Measurements from ENCODE around the gene TMIE.

Gene TMIE

DNA sequence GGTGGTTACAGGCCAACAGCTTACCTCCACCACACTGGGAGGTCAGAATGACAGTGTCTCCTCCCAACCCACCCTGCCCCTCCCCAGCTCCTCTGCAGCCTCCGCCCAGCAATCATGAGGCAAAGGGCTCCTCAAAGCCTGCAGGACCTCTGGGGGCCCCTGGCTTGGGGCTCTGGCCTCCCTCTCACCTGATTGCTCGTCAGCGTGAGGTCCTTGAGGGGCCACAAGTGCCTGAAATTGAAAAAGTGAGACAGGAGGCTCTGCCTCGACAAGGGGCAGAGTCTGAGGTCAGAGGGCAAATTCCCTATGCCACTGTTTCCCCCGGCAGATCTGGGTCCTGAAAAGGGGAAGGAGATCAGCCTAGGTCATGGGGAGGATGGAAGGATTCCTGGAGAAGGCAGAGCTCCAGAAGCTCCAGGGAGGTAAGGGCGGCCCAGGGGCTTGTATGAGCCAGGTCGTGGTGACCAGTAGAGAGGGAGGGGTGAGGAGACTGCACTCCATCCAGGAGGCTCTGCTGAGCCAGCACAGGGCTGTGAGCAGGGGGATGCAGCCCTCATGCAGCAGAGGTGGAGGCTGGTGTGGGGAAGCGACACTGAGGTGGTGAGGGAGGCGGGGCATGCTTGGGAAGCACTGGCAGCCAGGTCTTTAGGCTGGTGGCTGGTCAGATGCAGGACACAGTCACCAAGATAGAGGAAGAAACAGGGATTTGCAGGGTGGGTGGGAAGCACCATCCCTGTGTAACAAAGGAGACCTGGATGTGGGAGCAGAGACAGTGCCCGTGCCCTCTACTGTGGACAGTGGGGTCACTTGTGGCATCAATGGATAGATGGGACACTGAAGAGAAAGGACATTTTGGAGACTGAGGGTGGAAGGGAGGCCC lies 27.8 kb upstream of the TMIE start:
- H3K4me3 ChIP-seq (ENCODE audit: control insufficient read depth, low read depth, low read length): no peak overlapping the region
- TF ChIP-seq CTCF (conservative IDR thresholded peaks at IDR 0.05; ENCODE audit: control insufficient read depth, insufficient read depth, low read depth, low read length): no peak
- no peak for DNase-seq (ENCODE audit: low read depth)

GRCh38 chr3:46674031-46674845 lies 27.0 kb upstream of the TMIE start:
- no peak overlapping the region for H3K4me3 ChIP-seq (ENCODE audit: control insufficient read depth, low read depth, low read length)
- peak; percentile 21 for TF ChIP-seq CTCF (conservative IDR thresholded peaks at IDR 0.05; ENCODE audit: control insufficient read depth, insufficient read depth, low read depth, low read length)
- DNase-seq (ENCODE audit: low read depth): no peak

GRCh38 chr3:46675426-46675825 lies 25.8 kb upstream of the TMIE start:
- DNase-seq (ENCODE audit: low read depth): no peak
- TF ChIP-seq CTCF (conservative IDR thresholded peaks at IDR 0.05; ENCODE audit: control insufficient read depth, insufficient read depth, low read depth, low read length): no peak
- H3K4me3 ChIP-seq (ENCODE audit: control insufficient read depth, low read depth, low read length): no peak overlapping the region

DNA sequence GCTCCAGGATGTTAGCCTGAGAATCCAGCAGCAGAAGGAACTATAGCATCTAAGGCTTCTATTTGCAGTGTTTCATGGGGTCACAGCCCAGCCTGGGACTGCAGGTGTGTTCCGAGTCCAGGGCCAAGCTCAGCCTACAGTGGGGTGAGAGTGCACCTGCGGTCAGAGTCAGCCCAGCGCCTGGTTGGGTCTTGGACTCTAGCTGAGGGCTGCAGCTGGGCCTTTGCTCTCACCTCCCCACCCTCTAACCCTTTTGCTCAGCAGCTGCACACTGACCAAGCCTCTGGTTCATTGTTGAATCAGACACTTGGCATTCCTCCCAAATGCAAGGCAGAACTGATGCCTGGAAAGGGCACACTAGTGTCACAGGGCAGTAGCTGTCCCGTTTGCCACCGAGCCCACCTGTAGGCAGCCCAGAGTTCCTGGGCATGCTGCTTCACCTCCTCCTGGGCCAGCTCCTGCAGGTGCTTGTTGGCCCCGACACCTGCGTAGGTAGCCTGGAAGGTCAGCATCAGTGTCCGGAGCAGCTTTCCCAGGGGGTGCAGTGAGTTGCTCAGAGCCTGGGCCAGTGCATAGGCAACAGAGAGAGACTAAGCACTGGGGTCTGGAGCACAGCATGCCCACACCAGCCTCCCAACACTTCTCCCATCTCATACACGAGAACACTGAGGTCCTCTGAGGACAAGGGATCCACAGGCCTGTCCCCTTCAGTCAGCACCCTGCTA lies 25.2 kb upstream of the TMIE start:
- TF ChIP-seq CTCF (conservative IDR thresholded peaks at IDR 0.05; ENCODE audit: control insufficient read depth, insufficient read depth, low read depth, low read length): no peak
- DNase-seq (ENCODE audit: low read depth): peak; percentile 64
- H3K4me3 ChIP-seq (ENCODE audit: control insufficient read depth, low read depth, low read length): no peak overlapping the region

- no peak for DNase-seq (ENCODE audit: low read depth)
- TF ChIP-seq CTCF (conservative IDR thresholded peaks at IDR 0.05; ENCODE audit: control insufficient read depth, insufficient read depth, low read depth, low read length): no peak
- H3K4me3 ChIP-seq (ENCODE audit: control insufficient read depth, low read depth, low read length): no peak overlapping the region
These were observed 24.4 kb upstream of the TMIE start for GRCh38 chr3:46676601-46677410.

DNA sequence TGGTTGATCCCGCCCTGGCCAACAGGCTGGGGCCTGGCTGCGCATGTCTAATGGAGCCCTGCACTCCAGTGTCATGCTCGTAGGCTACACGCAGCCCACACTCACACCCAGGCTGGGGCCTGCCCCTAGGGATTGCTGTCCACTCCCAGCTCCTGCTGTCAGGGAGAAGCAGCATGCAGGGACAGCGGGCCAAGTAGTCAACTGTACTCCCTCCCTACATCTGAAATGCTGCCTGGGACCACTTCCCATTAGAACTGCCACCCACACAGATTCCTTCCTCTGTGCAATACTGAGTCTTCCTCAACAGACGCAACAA lies 23.8 kb upstream of the TMIE start:
- peak; percentile 25 for DNase-seq (ENCODE audit: low read depth)
- TF ChIP-seq CTCF (conservative IDR thresholded peaks at IDR 0.05; ENCODE audit: control insufficient read depth, insufficient read depth, low read depth, low read length): no peak
- H3K4me3 ChIP-seq (ENCODE audit: control insufficient read depth, low read depth, low read length): no peak overlapping the region
